ENCODE data around the gene WNT8A. TPM values are rescaled to one million over a fixed set of nuclear protein-coding genes. Genes with fewer than 3 reads are reported as not detected.

The WNT8A gene
- total RNA-seq, 1 donor from 2014 or later = not detected

Small RNA genes within 50 kb of the gene (small RNA-seq; reads per million reads assigned to genes)
- gene RNU6-1148P (not detected), gene RNU6-460P (not detected), gene RNU6-888P (not detected)

Other genes starting within 250 kb of the WNT8A start
- gene MYOT, start 216.2 kb upstream of the WNT8A start, total RNA-seq = 5.4 TPM
- not detected for gene PKD2L2, start 194.6 kb upstream of the WNT8A start, total RNA-seq
- gene FAM13B, start 51.0 kb upstream of the WNT8A start, total RNA-seq = 44.2 TPM
- gene NME5, start 55.4 kb downstream of the WNT8A start, total RNA-seq = not detected
- 34.6 TPM for gene BRD8, start 94.6 kb downstream of the WNT8A start, total RNA-seq
- 2.5 TPM for gene KIF20A, start 95.1 kb downstream of the WNT8A start, total RNA-seq
- gene CDC23, start 129.3 kb downstream of the WNT8A start, total RNA-seq = 14.2 TPM
- 4.7 TPM for gene GFRA3, start 190.6 kb downstream of the WNT8A start, total RNA-seq
- 2.0 TPM for gene CDC25C, start 247.8 kb downstream of the WNT8A start, total RNA-seq

Measured in vagina (tissue), 1 donor.